ENCODE data around the gene TKTL1.

TKTL1 gene

DNA sequence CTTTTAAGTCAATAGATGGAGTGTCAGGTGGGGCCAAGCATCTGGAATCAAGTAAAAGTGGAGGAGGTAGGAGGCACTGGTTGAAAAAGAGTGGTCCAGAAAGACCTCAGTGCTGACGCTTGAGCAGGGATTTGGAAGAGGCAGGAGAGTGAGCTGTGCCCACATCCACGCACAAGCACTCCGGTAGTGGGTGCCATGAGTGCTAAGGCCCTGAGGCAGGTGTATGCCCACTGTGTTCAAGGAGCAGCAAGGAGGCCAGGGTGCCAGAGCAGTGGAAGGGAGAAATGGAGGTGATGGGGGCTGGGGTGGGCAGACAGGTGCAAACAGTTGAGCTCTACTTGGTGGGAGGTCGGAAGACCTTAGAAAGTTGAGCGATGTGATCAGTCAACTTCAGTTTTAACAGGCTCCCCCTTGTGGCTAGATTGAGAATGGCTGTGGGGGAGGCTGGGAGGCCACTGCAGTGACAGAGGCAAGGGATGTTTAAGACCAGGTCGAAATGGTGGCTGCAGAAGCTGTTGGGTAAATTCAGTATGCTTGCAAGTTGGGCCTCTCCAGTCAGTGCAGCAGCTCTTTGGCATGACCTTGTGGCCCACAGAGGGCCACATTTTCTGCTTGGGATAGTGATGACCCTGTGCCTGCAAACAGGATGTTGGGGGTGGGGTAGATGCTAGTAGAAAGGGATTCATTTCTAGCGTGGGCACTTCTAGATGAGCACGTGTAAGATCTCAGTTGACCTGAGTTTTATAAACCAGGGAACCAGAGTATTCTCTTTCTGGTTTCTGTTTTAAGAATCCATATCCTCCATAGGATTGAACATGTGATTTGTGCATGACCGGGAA lies 12.7 kb downstream of the TKTL1 start:
- no peak overlapping the region for H3K4me3 ChIP-seq (ENCODE audit: low read depth, low read length)
- no peak for DNase-seq (ENCODE audit: low read depth)
- TF ChIP-seq, protein P1, sequence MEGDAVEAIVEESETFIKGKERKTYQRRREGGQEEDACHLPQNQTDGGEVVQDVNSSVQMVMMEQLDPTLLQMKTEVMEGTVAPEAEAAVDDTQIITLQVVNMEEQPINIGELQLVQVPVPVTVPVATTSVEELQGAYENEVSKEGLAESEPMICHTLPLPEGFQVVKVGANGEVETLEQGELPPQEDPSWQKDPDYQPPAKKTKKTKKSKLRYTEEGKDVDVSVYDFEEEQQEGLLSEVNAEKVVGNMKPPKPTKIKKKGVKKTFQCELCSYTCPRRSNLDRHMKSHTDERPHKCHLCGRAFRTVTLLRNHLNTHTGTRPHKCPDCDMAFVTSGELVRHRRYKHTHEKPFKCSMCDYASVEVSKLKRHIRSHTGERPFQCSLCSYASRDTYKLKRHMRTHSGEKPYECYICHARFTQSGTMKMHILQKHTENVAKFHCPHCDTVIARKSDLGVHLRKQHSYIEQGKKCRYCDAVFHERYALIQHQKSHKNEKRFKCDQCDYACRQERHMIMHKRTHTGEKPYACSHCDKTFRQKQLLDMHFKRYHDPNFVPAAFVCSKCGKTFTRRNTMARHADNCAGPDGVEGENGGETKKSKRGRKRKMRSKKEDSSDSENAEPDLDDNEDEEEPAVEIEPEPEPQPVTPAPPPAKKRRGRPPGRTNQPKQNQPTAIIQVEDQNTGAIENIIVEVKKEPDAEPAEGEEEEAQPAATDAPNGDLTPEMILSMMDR (IDR thresholded peaks at IDR 0.05; ENCODE audit: low read depth, low read length, missing control alignments) = peak; percentile 81

DNA sequence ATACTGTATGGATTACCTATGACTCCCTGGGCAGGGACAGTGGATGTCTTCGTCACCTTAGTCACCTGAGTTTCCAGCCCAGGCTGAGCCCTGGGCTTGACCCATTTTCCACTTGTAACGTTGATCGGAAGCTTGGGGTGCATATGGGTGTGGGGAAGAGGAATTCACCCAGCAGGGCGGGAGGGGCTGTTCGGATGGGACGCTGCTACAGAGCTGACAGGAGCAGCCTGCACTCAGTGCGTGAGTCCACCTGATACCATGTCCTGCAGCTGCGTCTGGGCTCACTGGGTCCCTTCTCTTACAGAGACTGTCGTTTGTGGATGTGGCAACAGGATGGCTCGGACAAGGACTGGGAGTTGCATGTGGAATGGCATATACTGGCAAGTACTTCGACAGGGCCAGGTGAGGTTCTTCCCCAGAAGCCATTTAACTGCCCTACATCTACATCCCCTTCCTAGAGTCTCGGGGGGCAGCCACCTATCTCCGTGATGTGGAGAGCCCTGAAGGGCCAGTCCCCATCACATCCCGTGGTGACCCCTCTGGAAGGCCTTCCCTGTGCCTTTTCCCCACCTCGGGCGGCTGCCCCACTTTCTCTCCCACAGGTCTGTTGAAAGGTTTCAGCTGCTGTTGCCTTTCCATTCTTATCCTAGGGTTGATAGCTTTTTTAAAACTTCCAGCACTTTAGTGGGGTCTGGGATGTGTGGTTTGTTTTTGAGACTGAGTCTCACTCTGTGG lies 13.6 kb downstream of the TKTL1 start:
- TF ChIP-seq, protein P1 (IDR thresholded peaks at IDR 0.05; ENCODE audit: low read depth, low read length, missing control alignments) = no peak
- H3K4me3 ChIP-seq (ENCODE audit: low read depth, low read length) = no peak overlapping the region
- no peak for DNase-seq (ENCODE audit: low read depth)

DNA sequence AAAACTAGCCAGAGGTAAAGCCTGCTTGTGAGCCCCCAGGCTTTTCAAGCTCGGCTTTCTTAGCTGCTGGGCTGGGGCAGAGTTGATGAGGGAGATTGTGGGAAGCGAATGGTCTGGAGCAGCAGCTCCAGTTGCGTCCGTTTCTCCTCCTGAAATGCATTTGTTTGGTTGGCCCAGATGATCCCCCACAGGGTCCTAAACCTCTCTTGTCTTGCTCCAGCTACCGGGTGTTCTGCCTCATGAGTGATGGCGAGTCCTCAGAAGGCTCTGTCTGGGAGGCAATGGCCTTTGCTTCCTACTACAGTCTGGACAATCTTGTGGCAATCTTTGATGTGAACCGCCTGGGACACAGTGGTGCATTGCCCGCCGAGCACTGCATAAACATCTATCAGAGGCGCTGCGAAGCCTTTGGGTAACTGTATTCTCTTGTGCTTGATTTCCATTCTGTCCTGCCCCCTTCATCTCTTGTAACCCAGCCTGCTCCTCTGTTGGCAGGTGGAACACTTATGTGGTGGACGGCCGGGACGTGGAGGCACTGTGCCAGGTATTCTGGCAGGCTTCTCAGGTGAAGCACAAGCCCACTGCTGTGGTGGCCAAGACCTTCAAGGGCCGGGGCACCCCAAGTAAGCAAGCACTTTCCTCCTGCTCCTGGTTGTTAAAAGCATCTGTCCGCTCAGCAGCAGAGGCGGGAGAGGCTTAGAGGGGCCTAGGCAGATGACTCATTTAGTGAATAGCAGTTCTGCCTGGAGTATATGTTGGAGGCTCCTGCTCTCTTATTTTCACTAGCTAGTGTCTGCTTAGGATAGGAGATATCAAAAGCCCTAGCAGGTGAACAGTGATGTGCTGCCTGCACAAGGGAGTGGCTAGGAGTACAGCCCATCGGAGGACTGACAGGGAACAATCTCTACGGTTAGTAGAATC lies 15.3 kb downstream of the TKTL1 start:
- no peak overlapping the region for H3K4me3 ChIP-seq (ENCODE audit: low read depth, low read length)
- DNase-seq (ENCODE audit: low read depth) = no peak
- TF ChIP-seq, protein P1 (IDR thresholded peaks at IDR 0.05; ENCODE audit: low read depth, low read length, missing control alignments) = no peak

DNA sequence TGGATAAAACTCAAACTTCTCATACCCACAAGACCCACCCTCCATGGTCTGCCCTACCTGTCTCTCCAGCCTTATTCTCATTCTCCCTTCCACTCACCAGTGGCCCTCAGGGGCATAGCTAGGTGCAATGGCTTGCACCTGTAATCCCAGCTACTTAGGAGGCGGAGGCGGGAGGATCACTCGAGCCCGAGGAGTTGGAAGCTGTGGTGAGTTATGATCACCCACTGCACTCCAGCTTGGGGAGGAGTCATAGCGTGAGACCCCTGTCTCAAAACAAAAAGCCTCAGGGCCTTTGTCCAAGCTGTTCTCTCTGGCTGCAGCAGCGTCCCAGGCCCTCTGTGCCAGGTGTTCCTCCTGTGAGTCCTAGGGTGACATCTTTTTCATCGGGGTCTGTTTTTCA lies 16.5 kb downstream of the TKTL1 start:
- DNase-seq (ENCODE audit: low read depth) = no peak
- no peak overlapping the region for H3K4me3 ChIP-seq (ENCODE audit: low read depth, low read length)
- TF ChIP-seq, protein P1 (IDR thresholded peaks at IDR 0.05; ENCODE audit: low read depth, low read length, missing control alignments) = no peak

DNA sequence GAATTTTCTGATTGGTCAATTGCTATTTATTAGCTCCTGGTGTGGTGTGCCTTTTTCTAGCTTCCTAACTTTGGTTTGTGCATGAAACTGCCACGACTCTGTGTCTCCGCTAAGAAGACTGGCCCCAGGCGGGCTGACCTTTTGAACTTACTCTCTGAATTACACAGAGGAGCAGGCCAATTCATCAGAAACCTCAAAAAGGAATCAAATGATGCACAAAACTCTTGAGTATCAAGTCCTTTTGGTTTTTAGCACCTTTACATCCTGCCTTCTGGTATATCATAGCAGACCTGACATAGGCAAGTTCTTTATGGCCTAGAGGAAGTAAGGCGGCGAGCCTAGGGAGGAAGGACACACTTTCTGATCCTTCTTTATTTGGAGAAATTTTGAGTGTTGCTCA lies 17.6 kb downstream of the TKTL1 start:
- H3K4me3 ChIP-seq (ENCODE audit: low read depth, low read length) = no peak overlapping the region
- DNase-seq (ENCODE audit: low read depth) = peak; percentile 36
- TF ChIP-seq, protein P1 (IDR thresholded peaks at IDR 0.05; ENCODE audit: low read depth, low read length, missing control alignments) = no peak

DNA sequence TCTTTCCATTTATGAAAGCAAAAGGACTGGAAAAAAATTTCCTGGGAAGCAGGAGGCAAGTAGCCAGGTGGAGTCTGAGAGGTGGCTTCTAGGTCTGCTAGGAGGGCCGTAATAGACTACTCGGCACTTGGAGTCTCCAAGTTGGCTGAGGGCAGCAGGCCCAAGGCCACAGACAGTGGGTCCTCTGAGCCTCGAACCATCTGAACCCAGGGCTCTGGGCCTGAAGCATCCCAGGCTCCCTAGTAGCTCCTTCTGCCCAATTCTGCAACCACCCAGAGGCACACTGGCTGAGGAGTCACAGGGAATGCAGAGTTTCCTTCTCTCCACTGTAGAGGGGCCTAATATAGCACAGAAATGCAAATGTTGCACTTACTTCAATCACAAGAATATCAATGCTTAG lies 19.8 kb downstream of the TKTL1 start:
- no peak for DNase-seq (ENCODE audit: low read depth)
- no peak overlapping the region for H3K4me3 ChIP-seq (ENCODE audit: low read depth, low read length)
- TF ChIP-seq, protein P1 (IDR thresholded peaks at IDR 0.05; ENCODE audit: low read depth, low read length, missing control alignments) = no peak
